ENCODE measurements around the gene ABTB2.

GRCh38 chr11:34169686-34170085 is 188.1 kb downstream of the ABTB2 start:
- TF ChIP-seq FOXK2 (IDR thresholded peaks at IDR 0.05) (no peak), SUZ12 (IDR thresholded peaks at IDR 0.05) (no peak), L3MBTL2 (conservative IDR thresholded peaks at IDR 0.05) (no peak), FOXM1 (IDR thresholded peaks at IDR 0.05; ENCODE audit: borderline replicate concordance) (no peak)

All from HEK293T (cell line).